Measurements from ENCODE around the gene AXDND1. TPM values are rescaled to one million over a fixed set of nuclear protein-coding genes. Genes with fewer than 3 reads are reported as not detected.

The AXDND1 gene
- total RNA-seq, 1 donor from 2014 or later = not detected

DNA sequence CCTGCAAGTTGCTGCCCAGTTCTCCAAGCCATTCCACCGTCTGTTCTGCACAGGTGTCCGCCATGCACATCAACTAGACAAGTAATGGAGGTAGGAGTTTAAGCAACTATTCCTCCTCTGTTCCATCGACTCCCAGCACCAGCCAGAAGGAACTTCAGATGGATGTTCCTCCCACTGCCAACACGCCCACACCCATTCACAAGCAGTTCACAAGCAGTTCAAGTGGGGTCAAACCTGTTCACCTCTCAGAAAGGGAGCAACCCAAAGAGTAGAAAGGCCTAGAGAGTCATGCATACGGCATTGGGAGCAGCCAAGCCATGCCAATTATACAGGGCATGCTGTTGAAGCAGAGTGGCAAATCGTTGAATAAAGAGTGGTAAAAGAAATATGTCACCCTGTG, 221.6 kb downstream of the AXDND1 start:
- DNase-seq (ENCODE audit: low read depth) = no peak
- Histone ChIP-seq H3K36me3 (ENCODE audit: control insufficient read depth, insufficient read depth, low read length) (no peaks in the 10 kb centered on the region), H3K4me3 (ENCODE audit: low read depth, low read length) (no peak overlapping the region), H3K27me3 (ENCODE audit: control insufficient read depth, insufficient read depth, low read length) (no peaks in the 10 kb centered on the region)
- FAIRE-seq = peak; percentile 43
- TF ChIP-seq, protein P1, sequence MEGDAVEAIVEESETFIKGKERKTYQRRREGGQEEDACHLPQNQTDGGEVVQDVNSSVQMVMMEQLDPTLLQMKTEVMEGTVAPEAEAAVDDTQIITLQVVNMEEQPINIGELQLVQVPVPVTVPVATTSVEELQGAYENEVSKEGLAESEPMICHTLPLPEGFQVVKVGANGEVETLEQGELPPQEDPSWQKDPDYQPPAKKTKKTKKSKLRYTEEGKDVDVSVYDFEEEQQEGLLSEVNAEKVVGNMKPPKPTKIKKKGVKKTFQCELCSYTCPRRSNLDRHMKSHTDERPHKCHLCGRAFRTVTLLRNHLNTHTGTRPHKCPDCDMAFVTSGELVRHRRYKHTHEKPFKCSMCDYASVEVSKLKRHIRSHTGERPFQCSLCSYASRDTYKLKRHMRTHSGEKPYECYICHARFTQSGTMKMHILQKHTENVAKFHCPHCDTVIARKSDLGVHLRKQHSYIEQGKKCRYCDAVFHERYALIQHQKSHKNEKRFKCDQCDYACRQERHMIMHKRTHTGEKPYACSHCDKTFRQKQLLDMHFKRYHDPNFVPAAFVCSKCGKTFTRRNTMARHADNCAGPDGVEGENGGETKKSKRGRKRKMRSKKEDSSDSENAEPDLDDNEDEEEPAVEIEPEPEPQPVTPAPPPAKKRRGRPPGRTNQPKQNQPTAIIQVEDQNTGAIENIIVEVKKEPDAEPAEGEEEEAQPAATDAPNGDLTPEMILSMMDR (IDR thresholded peaks at IDR 0.05; ENCODE audit: insufficient read depth, low read length, severe bottlenecking) = no peak

GRCh38 chr1:179588425-179589024, 222.8 kb downstream of the AXDND1 start:
- DNase-seq (ENCODE audit: low read depth) (no peak), FAIRE-seq (no peak)
- no peak overlapping the region for H3K4me3 ChIP-seq (ENCODE audit: low read depth, low read length)
- H3K36me3 ChIP-seq (ENCODE audit: control insufficient read depth, insufficient read depth, low read length) = no peaks in the 10 kb centered on the region
- TF ChIP-seq, protein P1 (IDR thresholded peaks at IDR 0.05; ENCODE audit: insufficient read depth, low read length, severe bottlenecking) = no peak
- no peaks in the 10 kb centered on the region for H3K27me3 ChIP-seq (ENCODE audit: control insufficient read depth, insufficient read depth, low read length)

- H3K27me3 ChIP-seq (ENCODE audit: control insufficient read depth, insufficient read depth, low read length) = no peaks in the 10 kb centered on the region
- no peaks in the 10 kb centered on the region for H3K36me3 ChIP-seq (ENCODE audit: control insufficient read depth, insufficient read depth, low read length)
- DNase-seq (ENCODE audit: low read depth) = no peak
- FAIRE-seq = no peak
- H3K4me3 ChIP-seq (ENCODE audit: low read depth, low read length) = no peak overlapping the region
- TF ChIP-seq, protein P1 (IDR thresholded peaks at IDR 0.05; ENCODE audit: insufficient read depth, low read length, severe bottlenecking) = no peak
These were observed 223.7 kb downstream of the AXDND1 start for GRCh38 chr1:179589509-179589908.

GRCh38 chr1:179590671-179591070, 224.9 kb downstream of the AXDND1 start:
- H3K36me3 ChIP-seq (ENCODE audit: control insufficient read depth, insufficient read depth, low read length) = no peaks in the 10 kb centered on the region

DNA sequence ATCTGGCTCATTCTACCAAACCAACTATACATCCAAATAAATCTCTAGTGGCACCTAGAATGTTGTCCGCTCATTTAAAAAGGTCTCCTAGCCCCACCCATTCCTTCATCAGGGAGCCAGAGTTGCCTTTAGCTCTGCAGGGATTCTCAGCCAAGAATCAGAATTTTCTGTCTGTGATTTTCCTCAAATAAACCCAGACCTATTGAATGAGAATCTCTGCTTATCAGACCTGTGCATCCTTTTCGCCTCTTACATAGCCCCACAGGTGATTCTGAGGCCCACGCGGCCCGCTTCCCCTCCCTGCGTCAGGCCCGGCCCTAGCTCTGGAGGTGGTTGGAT, 225.5 kb downstream of the AXDND1 start:
- no peak overlapping the region for H3K4me3 ChIP-seq (ENCODE audit: low read depth, low read length)
- H3K27me3 ChIP-seq (ENCODE audit: control insufficient read depth, insufficient read depth, low read length) = no peaks in the 10 kb centered on the region
- FAIRE-seq = no peak
- DNase-seq (ENCODE audit: low read depth) = no peak
- TF ChIP-seq, protein P1 (IDR thresholded peaks at IDR 0.05; ENCODE audit: insufficient read depth, low read length, severe bottlenecking) = no peak
- no peaks in the 10 kb centered on the region for H3K36me3 ChIP-seq (ENCODE audit: control insufficient read depth, insufficient read depth, low read length)

More at GRCh38 chr1:179590671-179591070, 224.9 kb downstream of the AXDND1 start:
- Histone ChIP-seq H3K4me3 (ENCODE audit: low read depth, low read length) (no peak overlapping the region), H3K27me3 (ENCODE audit: control insufficient read depth, insufficient read depth, low read length) (no peaks in the 10 kb centered on the region)
- TF ChIP-seq, protein P1 (IDR thresholded peaks at IDR 0.05; ENCODE audit: insufficient read depth, low read length, severe bottlenecking) = no peak
- FAIRE-seq (no peak), DNase-seq (ENCODE audit: low read depth) (no peak)
